GOT3 (cell line): ENCODE measurements around the gene CAMK1D.
"Not testable (repeated sequence)": the region's sequence is repeated elsewhere in the genome, so short reads cannot be mapped to it uniquely, and the experiment has no call there.

Experiments used
- DNase-seq: peaks from one replicate; lab custom pipeline; 2025; ENCODE audit warnings: mixed read lengths; lab: John Stamatoyannopoulos, UW

The CAMK1D gene

DNA sequence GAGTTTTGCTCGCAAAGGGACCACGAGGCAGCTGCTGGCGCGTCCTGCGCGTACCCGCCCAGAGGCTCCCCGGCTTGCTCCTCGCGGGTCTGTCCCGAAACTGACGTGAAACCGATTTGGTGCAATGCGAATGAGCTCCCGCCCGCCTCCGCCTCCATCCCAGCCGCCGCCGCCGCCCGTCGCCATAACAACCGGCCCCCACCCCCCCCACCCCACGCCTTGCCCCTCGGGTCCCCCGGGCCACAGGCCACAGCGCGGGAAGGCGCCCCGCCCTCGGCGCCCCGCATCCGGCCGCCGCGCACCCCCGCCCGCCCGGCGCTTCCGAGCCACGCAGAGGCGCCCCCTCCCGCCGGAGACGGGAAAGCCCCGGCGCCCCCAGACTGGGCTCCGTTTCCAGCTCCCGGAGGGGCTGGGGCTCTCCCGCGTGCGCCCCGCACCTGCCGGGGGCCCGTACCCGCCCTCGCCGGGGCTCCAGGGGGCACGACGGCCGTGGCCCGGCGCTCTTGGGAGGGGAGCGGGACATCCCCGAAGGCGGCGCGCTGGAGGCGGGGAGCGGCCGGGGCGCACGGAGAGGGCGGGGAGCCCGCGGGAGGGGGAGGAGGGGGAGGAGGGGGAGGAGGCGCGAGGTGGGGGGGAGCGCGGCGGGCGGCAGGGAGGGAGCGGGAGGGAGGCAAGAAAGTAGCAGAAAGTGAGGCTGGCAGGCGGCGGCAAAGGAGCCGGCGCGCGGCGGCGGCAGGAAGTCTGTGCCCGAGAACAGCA lies at the start of gene CAMK1D:
Gene CAMK1D (plus strand): TSS at position 678 of the 759 bp plus-strand sequence.
- DNase-seq: peak; percentile 17

DNA sequence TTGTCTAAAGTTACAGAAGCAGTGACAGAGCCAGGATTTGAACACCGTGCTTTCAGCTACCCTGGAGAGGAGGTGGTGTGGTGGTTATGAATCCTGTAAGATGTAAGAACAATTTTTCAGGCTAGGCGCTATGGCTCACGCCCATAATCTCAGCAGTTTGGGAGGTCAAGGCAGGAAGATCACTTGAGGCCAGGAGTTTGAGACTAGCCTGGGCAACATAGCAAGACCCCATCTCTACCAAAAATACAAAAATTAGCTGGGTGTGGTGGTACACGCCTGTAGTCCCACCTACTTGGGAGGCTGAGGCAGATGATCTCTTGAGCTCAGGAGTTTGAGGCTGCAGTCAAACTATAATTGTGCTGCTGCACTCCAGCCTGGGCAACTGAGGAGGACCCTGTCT lies 48.3 kb upstream of the CAMK1D start:
- DNase-seq: not testable (repeated sequence)

DNA sequence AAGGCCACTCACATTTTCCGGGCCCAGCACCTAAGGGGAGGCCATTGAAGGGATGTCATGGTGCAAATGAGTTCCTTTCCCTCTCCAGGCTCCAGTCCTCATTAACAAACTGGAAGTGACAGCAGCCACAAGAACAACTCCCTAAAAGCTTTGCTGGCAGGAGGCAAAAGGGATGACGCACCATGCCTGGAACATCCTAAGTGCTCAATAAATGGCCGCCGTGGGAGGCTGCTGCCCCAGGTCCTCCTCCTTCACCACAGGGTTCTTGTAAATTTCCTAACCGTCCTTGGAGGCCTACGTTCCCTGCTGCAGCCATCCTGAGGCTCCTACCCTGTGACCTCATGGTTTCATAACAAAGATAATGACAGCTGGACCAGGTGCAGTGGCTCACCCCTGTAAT lies 41.3 kb upstream of the CAMK1D start:
- no peak for DNase-seq

DNA sequence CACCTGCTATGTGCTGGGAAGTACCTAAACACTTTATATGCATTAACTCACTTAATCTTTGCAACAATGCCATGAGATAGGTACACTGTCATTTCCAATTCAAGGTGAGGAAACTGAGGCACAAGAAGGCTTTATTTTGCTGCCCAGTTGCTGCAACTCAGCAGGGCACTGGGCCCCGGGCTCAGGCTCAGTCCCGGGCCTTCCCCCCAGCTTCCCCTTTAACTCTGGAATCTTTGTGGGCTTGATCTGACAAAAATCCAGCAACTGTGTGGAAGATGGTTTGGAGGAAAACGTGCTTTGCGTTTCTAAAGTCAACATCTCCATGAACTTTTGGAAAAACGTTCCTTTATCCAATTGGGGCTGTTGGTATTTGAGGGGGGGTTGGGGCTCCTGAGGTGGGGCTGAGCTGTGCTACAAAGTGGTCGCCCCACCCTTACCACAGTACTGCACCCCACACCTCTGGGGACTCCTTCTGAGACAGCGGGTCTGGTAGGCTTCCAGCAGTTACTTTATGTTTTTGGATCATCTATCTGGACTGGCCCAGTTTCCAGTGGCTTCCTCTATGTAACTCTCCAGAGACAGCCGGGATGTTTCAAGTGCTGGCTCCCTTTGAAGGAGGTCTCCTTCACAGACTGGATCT lies 40.5 kb upstream of the CAMK1D start:
- DNase-seq: no peak

DNA sequence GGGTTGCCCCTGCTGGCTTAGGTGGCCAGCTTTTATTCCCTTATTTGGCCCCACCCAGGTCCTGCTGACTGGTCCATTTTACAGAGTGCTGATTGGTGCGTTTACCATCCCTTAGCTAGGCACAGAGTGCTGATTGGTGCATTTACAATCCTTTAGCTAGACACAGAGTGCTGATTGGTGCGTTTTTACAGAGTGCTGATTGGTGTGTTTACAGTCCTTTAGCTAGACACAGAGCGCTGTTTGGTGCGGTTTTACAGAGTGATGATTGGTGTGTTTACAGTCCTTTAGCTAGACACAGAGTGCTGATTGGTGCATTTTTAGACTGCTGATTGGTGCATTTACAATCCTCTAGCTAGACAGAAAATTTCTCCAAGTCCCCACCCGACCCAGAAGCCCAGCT lies 39.6 kb upstream of the CAMK1D start:
- DNase-seq: not testable (repeated sequence)

DNA sequence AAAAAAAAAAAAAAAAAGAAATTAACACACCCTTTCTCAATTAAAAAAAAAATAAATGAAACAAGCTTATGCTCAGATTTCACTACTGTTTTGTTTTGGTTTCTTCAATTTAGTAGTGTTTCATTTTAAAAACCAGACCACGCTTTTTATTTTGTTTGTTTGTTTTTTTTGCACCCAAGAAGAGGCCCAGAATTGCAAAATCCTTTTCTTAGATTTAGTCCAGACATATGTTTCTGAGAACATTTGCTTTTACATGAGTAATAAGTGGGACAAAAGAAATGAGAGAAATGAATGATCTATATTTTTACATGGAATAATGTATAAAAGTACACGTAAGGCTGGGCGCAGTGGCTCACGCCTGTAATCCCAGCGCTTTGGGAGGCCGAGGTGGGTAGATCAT lies 34.5 kb upstream of the CAMK1D start:
- DNase-seq: no peak

DNA sequence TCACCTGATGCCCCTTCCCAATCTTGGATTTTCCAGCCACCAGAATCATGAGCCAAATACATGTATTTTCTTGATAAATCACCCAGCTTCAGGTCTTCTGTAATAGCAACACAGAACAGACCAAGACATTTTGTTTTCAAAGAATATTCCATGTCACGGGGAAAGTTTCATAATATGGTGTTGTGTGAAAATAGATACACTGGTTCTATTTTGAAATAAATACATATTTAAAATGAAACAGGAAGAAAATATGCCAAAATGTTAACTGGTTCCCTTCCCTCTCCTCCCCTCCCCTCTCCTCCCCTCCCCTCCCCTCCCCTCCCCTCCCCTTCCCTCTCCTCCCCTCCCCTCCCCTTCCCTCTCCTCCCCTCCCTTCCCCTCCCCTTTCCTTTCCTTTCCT lies 30.3 kb upstream of the CAMK1D start:
- DNase-seq: no peak

DNA sequence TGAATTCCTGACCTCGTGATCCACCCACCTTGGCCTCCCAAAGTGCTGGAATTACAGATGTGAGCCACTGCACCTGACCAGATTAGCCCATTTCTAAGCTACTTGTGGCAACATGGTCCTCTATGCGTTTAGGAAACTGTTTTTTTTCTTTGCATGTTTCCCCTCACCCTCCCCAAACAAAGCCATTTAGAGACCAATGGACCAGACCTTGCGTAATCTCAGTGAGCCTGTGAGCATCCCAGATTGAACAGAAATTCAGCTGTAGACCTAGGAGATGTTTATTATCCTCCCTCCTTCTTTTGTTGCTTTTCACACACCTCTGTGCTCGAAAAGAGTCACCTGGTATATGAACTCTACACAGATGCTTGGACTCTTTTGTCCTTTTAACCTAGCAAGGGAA lies 28.5 kb upstream of the CAMK1D start:
- DNase-seq: no peak

- DNase-seq: no peak
These were observed 27.7 kb upstream of the CAMK1D start for GRCh38 chr10:12321641-12322040.

DNA sequence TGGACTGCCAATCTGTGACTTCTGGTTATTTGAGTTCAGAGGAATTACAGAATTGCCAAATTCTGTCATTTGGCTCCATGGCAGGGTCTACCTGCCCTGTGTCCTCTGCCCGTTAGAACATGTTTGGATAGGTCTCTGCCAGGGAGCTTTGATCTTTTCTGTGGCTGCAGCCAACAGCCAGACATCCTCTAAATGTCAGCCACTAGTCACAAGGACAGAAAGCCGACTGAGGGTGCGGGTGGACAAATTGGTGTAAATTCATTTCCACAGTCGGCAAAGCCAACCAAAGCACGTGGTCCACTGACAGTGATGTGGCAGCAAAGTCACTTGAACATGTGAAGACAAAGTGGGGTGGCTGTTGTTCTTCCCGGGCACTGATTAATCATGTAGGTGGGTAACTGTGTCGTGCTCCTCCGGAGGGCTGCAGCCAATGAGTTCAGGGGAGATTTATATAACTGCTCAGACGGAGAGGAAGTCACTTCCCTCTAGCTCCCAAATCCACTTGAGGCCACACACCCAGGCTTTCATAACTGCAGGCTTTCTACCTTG lies 26.7 kb upstream of the CAMK1D start:
- DNase-seq: no peak

GRCh38 chr10:12324530-12324929 lies 24.8 kb upstream of the CAMK1D start:
- DNase-seq: no peak

DNA sequence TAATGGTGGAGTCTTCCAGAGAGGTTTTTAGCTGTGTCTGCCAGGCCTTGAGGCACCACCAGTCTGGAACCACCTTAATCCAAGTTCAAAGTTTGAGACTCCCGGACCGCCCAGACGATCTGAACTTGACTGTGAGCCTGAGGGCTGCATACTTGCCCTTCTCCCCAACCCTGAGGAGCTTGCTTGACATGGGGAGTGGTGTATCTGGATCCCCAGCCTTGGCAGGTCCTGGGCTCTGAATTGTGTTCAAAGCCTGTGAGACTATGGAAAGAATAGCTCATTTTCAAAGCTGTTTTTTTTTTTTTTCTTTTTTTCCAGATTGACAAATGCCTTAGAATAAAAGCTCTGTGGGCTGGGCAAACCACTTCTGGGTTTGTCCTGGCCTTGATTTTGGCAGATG lies 22.3 kb upstream of the CAMK1D start:
- DNase-seq: no peak

GRCh38 chr10:12327476-12327875 lies 21.9 kb upstream of the CAMK1D start:
- no peak for DNase-seq

DNA sequence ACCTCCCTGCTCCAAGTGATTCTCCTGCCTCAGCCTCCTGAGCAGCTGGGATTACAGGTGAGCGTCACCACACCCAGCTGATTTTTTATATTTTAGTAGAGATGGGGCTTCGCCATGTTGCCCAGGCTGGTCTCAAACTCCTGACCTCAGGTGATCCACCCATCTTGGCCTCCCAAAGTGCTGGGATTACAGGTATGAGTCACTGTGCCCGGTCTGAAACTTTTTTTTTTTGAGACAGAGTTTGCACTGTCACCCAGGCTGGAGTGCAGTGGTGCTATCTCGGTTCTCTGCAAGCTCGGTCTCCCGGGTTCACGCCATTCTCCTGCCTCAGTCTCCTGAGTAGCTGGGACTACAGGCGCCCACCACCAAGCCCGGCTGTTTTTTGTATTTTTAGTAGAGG lies 21.0 kb upstream of the CAMK1D start:
- DNase-seq: not testable (repeated sequence)

- no peak for DNase-seq
These were observed 16.6 kb upstream of the CAMK1D start for GRCh38 chr10:12332572-12333379.

GRCh38 chr10:12333380-12334185 lies 15.8 kb upstream of the CAMK1D start:
- peak; percentile 82 for DNase-seq

DNA sequence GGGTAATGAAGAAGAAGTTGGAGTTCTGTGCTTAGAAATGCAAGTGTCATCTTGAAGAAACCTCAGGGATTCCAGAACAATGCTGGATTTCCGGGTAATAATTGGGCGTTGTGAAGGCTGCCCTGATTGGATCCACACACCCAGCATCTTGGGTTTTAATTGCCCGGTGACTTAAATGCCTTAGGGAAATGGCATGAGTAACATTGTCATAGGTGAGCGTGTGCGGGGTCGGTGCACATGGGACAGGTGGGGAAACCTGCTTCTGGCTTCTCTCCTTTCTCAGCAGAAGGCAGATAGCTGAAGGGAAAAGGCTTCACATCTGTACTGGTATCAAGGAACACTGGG lies 15.2 kb upstream of the CAMK1D start:
- DNase-seq: no peak

DNA sequence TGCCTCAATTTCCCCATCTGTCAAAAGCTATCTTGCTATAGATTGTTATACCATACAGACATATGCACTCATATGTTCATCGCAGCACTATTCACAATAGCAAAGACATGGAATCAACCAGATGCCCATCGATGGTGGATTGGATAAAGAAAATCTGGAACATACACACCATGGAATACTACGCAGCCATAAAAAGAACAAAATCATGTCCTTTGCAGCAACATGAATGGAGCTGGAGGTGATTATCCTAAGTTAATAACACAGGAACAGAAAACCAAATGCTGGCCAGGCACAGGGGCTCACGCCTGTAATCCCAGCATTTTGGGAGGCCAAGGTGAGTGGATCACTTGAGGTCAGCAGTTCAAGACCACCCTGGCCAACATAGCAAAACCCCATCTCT lies 14.2 kb upstream of the CAMK1D start:
- not testable (repeated sequence) for DNase-seq

GRCh38 chr10:12337453-12338372 lies 11.6 kb upstream of the CAMK1D start:
- DNase-seq: no peak

DNA sequence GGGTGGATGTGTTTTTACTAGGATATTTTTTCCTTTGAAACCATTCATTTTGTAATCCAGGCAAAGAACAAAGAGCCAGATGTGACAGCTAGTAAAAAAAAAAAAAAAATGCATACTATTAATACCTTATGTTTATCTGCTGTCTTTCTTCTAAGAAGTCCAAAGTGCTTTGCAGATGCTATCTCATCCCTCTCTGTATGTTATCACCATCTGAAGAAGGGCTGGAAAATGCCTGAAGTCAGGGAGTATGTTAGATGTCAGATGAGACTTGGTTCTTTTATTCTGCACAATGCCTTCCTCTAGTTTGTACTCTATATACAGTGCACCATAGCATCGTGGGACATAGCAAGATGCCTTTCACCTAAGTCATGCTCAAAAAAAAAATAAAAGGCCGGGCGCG lies 10.4 kb upstream of the CAMK1D start:
- no peak for DNase-seq

DNA sequence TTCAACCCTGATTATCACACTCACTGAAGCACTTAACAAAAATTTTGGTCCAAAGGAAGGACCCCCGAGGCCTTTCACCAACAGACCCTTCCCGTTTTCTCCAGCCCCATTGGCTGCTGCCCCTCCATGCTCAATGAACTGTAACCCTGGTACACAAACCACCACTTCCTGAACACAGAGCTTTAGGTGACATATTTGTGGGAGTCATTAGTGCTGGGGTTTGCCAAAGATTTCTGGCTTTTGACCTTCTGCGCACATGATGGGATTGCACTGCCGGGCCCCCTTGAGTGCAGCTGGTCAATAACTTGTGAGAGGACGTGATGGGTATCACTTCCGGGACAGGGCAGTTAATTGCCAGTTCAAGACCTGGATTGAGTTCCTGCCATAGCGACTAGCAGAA lies 9.0 kb upstream of the CAMK1D start:
- no peak for DNase-seq
